ENCODE results near the gene DLD.
"Not testable (repeated sequence)": the region's sequence is repeated elsewhere in the genome, so short reads cannot be mapped to it uniquely, and the experiment has no call there.

DLD gene

DNA sequence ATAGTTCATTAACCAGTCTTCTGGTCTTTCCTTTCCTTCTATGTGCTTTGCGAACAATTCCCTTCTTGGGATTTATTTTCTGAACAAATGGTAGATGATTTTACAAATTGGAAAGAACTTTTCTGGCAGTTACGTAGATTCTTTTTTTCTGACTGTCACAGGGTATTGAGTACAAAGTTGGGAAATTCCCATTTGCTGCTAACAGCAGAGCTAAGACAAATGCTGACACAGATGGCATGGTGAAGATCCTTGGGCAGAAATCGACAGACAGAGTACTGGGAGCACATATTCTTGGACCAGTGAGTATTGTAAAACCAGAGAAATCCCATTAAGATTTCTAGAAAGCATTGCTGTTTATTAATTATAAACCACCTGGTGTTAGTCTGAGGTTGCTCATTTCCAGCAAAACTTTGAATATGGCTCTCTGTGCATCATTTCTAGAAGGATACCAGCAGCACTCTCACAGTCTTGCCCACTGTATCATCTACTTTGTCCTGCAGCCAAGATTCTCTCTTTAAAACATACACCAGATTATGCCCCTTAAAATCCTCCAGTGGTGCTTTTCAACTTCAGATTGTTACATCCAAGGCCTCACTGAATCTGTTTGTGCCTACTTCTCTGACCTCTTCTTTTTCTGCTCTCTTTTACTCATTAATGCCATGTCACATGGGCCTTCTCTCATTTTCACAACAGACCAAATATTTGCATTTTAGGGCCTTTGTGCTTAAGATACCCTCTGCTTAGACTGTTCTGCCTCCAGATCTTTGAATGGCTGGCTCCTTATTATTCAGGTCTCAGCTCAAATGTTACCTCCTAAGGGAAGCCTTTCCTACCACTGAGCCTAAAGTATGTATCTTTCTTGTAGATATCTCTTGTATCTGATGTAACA, 27.0 kb downstream of the DLD start:
- DNase-seq = no peak

DNA sequence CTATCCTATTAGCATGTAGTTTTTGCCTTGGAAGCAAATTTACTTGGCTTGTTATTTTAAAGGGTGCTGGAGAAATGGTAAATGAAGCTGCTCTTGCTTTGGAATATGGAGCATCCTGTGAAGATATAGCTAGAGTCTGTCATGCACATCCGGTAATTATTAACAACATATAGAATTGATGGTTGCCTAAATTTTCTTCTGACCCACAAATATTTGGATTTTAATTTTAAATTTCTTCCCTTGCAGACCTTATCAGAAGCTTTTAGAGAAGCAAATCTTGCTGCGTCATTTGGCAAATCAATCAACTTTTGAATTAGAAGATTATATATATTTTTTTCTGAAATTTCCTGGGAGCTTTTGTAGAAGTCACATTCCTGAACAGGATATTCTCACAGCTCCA, 28.0 kb downstream of the DLD start:
- no peak for DNase-seq

DNA sequence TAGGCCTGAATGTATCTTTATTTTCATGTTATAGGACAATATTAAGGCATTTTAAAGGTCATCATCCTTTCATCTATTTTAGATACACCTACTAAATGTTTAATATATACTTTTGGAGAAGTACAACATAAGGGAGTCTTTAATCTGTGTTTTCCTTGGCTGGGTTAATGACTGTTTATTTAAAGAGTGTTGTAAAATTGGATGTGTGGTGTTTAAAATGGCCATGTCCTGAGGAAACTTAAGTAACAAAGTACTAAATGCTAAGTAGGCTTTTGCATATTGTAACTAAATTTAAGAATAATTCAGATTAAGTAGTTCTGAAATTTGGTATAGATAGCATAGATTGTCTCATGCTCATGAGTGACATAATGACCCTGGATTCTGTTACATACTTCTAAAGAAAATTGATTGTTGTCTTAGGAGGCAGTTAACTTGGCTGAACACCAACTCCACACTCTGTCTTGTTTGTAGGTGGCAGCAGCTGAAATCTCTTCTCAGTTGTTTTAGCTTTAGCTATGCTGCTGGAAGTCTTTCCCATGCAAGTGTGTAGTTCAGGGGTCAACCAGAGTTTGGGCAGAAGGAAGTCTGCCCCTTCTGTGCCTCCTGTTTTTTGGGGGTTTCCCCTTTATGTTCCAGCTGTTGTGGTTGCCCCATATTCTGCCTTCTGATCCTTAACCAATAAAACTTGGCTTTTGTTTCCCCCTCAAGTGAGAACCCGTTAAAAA, 29.2 kb downstream of the DLD start:
- peak; percentile 13 for DNase-seq

DNA sequence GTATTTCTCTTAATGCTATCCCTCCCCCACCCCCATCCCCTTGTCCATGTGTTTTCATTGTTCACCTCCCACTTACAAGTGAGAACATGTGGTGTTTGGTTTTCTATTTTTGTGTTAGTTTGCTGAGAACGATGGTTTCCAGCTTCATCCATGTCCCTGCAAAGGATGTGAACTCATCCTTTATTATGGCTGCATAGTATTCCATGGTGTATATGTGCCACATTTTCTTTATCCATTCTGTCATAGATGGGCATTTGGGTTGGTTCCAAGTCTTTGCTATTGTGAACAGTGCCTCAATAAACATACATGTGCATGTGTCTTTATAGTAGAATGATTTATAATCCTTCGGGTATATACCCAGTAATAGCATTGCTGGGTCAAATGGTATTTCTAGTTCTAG, 30.8 kb downstream of the DLD start:
- not testable (repeated sequence) for DNase-seq

DNA sequence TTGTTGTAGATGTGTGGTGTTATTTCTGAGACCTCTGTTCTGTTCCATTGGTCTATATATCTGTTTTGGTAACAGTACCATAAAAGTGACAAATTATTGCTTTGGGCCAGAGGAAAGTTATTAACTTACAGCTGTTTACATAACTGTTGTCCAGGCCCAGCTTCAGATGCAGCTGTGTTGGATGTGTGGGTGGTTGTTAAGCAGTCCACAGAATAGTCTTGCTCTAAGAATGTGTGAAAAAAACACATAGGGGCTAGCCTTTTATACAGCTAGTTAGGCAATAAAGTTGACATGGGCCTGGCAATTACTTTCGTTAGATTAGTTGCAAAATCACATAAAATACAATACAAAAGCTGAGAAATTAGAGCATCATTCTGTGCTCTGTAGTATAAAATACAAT, 31.9 kb downstream of the DLD start:
- no peak for DNase-seq

DNA sequence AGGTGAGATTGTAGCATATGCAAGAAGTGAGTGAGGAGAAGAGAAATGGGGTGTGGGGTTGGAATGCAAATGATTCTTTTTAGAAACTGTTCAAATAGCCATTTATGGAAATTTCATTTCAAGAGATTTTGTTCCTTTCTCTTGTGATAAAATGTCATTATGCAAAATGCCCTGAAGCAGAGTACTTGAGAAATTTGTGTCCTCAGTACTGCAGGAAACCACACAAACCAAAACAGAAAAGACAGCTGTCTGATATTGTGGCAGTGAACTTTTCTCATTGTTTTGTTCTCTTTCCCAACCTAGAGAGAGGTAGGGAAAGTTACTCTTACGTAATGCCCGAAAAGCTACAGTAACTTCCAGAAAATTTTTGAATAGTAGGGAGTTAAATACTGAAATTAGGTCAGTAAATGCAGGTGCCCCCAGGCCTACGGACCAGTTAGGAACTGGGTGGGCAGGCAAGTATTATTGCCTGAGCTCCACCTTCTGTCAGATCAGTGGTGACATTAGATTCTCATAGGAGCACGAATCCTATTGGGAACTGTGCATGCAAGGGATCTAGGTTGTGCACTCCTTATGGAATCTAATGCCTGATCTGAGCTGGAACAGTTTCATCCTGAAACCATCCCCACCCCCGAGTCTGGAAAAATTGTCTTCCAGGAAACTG, 34.0 kb downstream of the DLD start:
- DNase-seq = no peak

DNA sequence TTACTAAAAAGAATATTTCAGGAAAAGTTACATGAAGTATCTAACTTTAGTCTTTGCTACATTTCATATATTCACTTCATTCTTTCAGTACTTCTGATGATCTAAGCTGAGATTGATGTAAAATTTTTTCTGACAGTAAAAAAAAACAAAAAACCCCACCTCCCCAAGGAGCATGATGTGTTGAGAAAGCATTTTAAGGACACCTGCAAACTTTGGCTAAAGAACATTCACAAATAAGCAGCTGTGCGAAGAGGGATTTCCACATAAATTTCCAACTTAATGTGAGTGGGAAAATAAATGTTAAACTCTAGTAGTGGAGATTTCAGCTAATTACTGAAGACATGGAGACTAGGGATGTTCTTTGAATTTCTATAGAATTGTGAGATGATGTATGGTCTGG, 35.5 kb downstream of the DLD start:
- no peak for DNase-seq

DNA sequence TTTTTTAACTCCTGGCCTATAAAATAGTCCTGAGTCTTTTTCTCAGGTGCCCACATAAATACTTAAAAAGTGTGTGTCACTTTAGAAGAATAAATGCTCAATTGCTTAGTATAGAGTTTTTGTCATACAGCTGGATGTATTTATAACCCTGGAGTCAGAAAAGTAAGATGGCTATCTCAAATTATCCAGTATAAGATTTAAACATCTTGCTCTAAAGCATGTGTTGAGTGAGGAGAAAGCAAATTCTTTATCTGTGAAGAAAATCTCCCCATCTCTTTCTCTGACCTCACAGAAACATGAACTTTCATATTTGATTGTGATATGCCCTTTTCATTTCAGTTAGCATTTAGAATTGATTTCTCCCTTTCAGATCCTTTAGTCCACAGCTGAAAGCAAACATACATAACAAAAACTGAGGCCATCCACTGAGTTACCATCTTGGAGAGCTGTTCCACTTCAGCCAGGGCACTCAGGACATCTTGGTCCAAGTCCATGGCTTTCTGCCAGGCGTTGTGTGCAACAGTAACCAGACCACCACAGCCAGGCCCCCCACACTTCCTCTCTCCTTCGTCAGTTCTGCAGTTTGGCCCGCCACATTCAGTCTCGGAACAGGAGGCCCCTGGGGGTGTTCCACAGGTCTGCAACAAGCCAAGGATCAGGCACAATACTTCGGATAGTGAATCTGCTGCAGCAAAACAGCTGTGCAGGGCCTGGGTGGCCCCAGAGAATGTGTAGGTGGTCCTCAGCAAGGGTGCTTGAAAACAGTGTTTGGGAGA, 40.9 kb downstream of the DLD start:
- DNase-seq = no peak

DNA sequence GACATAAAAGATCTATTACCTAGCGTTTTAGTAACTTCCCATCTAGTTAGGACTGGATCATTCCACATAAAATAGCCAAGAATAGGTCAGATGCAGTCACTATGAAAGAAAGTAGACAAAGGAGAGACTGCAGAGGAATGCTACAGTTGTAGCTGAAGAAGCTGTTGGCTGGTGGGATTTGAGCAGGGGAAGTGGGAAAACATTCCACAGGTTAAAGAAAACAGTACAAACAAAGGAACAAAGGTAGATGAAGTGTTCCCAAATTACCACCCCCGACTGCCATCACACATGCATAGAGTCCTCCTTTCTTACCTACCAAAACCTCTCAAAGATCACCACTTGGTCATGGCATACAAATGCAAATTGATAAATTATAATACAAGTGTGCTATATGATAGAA, 41.8 kb downstream of the DLD start:
- no peak for DNase-seq

DNA sequence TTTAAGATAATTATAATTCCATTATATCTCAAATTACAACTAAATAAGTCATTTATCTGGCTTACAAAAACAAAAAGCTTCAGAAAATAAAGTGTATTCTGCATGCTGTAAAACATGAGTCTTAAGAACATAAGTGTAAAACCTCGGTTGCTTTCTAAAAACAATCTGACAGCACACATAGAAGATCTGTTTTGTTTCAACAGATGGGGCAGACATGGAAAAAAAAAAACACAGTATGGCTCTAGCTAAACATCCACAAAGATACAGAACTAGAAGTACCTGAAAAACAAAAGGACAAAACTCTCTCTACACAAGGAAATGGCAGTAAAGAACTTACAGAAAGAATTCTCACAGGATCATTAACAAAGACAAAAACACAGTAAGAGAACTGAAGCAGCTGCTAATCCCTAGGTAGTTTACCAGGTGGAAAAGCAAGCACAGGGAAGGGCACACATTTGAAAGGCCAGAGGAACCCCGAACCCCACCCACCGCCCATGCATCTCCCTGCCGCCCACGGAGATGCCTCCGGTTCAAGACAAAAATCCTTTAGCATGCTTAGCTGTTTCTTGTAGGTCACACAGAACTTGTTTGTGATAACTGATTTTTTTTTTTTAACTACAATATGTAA, 42.5 kb downstream of the DLD start:
- no peak for DNase-seq

DNA sequence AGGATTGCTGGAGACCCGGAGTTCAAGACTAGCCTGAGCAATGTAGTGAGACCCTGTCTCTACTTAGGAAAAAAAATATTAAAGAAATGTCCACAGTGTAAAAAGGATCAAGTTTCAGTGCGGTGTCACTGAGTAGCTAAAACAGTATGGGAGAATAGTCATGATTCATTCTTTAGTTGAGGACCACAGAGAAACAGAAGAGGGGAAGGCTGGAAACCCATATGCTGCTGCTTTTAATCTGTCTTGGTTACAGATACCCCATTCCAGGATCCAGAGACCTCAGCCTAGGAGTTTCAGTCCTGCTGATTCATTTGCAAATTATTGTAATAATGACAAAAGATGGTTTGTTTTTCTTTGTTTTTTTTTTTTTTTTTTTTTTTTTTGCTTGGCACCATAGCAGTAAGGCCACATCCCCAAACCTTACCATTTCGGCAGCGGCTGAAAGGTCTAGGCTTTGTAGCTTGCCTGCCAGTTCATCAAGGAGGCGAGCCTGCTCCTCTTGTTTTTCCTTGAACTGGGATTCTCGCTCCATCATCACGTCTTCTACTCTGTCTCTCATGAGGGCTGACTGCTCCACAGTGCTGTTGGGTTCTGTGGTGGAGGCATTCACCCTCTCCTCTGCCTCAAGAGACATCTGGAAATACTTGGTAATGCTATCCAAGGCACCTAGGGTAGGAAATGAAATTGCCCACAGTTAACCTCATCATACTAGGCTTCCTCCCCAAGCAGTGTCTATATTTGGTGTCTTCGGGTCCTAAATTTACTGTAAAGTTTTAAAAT, 44.2 kb downstream of the DLD start:
- no peak for DNase-seq

DNA sequence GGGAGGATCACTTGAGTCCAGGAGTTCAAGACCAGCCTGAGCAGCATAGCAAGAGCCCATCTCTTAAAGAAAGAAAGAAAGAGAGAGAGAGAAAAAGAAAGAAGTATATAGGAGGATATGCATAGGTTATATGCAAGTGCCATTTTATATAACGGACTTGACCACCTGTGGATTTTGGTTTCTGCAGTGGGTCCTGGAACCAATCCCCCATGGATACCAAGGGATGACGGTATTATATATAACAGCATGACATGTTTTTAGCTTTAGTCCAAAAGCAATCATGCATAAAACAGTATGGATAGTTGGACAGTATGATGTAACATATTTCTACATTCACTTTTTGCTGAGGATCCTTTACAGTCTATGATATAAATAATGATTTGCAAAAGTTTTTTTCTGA, 45.3 kb downstream of the DLD start:
- no peak for DNase-seq

DNA sequence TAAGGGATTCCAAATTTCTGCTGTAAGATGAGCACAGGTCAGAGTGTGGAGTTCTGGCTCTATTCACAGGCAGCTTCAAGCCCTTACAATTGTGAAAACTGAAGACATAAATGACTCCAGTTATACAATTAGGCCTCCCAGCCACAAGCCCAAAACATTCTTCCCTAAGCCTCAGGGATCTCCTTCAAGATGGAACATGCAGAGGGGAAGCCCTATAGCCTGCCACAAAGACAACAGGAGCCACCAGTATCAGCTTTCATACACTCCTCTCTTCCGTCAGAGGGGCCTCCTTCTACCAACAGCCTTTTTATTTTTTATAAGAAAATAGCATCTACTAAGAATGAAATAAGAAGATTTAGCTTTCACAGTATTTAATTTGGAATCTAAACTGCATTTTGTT, 46.5 kb downstream of the DLD start:
- DNase-seq = no peak

DNA sequence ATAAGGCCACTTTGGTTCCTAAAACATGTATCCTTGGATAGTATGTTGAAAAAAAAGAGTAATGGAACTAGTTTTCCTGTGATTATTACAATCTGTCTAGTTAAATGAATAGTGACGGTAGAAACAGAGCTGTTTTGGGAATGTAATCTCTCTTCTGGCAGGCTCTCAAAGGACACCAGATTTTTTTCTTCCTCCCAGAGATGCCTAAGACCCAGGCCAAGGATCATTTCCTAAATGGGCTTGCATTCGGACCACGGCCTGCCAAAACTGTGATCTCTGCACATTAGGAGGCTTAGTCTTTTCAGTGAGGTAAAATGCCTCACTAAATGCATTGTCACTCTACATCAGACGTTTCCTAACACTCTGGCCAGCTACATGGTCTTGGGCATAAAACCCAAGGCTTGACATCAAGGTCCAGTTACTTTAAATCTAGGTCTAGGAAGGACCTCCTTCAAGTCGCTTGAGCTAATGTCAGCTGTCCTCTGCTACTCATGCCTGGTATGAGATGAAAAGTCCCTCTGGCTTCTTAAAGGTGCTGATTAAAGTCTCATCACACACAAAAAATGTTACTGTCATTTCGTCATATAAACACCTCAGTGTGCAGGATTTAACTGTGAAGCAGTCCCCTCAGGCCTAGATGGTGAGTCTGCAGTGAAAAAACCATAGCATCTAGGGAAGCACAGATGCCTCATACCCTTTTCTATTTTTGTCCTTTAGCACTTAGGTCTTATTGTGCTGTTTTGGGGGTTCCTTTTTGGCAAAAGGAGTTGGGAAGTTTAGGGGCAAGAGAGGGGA, 47.7 kb downstream of the DLD start:
- no peak for DNase-seq

DNA sequence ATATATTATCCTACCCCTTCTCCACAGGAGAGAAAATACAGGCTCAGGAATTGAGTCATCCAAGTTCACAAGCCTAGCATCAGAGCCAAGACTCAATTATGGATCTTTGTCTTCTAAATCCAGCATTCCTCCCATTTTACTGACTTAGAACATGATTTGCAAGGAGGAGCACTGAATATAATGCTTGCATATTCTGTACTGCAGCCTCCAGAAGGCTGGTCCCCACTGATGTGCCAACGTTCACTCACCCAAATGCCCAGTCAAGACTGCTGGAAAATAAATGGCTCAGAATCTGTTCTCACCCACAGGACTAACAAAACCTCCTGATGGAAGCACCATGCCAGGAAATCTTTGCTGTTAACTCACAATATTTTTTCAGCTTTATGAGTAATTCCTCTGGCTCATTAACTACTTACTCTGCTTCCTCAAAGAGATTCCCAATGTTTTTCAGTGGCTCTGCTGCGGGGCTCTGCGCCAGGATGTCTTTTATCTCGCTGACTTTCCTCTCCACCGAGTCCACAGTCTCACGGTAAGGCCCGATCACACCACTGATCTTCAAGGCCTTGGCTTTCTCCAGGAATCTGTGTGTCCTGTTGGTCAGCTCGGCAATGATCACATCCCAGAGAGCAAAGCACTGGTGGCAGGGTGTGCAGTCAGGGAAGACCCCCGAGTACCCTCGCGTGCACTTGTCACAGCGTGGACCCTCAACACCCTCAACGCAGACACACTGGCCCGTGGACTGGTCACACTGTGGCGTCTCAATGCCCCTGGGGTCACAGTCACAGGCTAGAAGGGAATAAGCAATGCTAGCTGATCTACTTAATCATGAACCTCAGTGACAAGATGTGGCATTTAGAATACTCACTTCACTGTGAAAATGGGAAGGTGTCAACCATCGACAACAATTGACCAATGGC, 48.8 kb downstream of the DLD start:
- no peak for DNase-seq

DNA sequence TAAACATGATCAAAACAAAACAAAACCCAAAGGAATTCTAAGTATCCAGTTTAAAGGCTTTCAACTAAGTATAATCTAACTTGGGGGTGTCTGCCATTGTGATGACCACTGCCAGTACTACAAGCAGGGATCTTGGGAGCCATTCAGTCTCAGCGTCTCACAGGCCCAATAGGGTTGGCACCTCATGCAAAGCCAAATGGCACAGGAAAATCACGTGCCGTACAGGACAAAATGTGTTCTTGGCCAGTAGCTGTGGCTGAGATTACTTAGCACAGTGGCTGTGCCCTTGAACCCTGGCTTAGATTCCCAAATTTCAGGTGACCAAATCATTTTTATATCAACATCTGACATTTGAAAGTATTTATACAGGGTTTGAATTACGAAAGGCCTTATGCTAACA, 50.0 kb downstream of the DLD start:
- no peak for DNase-seq

DNA sequence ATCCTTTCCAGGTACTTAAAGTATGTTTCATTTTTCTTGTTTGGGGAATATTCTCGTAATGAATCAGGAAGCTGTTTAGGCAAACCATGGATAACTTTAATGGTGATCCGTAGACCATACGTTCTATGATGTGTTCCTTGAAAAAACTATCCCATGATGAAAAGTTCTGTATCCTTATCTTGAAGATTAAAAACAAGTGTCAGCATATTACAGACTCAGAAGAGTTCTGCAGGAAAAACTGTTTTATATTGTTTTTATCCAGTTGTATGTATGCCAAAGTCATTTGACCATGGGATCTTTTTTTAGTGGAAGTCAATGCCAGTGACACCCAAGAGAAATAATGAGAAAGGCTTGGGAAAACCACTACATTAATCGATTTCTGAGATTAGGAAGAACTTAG, 52.0 kb downstream of the DLD start:
- DNase-seq = no peak

DNA sequence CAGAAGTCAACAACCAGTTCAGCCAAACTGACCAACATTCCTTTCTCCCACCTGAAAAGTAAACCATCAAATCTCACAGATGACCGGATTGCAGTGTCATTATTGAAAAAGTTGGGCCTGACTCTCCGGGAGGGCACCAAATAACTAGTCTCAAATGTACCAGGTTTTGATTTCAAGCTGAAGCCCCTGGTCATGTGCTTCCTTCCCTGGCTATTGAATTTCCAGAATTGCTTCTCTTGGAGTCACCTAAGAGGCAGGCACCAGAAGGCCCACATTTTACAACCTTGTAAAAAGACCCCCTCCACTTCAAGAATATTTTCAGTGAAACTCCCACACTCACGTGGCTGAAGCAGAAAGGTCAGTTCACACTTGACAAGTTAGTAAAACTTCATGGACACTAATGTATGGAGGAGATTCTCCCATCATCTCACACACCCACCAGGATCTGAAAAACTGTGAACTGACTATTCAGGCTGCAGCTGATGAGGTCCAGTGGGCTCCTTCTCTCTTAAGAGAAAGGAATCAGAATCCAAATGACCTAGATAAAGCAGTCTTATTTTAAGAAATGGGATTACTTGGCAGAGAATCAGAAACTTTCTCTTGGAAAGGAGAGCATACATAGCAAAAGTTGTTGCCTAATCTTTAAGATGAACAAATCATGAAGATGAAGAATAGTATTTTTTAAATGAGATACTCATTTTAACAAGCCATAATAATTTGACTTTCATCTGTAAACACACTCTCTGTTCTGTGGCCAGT, 53.6 kb downstream of the DLD start:
- DNase-seq = no peak

DNA sequence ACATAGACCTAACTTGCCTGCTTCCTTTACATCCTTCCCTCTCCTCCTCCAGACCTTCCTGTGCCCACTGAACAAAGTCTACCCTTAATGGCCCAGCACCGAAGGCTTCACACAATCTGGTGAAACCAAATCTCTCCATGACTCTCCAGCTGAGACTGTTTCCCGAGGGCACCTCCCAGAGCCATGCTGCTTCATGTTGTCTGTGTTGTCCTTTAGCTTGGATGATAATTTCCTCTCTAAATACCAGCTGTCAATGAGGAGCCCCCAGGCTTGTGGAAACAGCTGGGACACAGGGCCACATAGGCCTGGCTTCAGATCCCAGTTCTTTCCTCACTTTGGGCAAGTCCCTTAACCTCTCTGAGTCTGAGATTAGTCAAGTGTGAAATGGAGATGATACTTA, 54.3 kb downstream of the DLD start:
- DNase-seq = no peak

All from NCI-H2029 (cell line).